Stimulated activated CD8-positive, alpha-beta memory T cell treated with anti-CD3 and anti-CD28 coated beads, Interleukin-4, amount 100 ng/mL, for 1 hour (primary cell): ENCODE results near the gene CBY2.
"Not testable (repeated sequence)": the region's sequence is repeated elsewhere in the genome, so short reads cannot be mapped to it uniquely, and the experiment has no call there.

Source experiments
- DNase-seq, 2 donors: peaks; one replicate each; pipeline ENCODE4 v3.0.0-alpha.2; 2020; ENCODE audit warnings: low read depth in 2 of 2, low spot score in 1 of 2

Gene CBY2

DNA sequence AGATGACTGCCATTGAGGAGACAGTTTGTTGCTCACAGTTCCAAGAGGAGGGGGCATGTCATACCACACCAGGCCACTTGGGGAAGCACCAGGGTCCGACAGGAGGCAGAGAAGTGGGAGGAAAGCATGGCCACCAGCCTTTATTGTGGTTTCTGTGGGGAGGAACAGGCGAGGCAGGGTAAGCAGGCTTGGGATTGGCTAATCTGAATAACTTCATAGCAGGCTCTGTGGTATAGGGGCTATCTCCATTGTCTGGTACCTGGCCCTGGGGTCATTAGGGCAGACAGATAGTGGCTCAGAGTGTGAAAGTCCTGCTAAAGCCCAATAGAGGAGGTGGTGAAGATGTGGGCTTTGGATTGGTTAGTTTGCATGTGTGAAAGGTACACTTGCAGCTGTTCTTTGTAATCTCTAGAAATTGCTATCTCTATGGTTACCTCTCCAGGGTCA is 35.5 kb downstream of the CBY2 start:
- no peak for DNase-seq

DNA sequence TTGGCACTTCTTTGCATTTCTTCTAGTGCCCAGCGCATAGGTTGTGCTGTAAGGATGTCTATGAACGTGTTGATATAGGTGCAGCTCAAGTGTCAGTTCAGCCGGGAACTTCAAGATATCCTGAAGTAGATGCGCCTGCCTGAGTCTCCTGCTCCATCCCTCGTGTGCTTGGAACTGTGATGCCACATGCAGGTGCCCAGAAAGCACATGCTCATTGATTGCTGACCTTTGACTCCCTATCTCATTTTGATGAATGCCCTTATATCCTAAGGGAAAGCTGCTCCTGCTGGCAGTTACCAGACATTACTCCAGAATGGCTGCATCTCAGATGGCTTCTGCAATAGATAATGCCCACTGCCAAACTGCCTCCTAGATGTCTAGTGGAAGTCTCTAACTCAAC is 40.9 kb downstream of the CBY2 start:
- no peak for DNase-seq

DNA sequence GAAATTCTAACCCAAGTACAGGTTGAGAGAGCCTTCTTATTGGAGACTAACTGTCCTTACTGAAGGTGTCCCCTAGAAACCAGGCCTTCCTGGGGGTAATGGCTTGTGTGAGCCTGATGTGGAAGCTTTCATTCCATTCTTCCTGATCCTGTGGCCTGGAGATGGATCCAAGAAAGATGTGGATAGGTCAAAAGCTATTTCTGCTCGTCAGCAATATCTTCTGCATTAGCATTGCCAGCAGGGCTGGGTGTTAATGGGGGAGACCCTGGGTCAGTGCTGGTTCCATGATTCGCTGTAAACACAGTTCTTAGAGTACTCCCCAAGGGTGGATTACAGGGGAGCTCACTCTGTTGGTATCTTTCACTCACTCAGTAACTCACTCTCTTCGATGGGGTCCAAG is 42.9 kb downstream of the CBY2 start:
- DNase-seq: no peak

DNA sequence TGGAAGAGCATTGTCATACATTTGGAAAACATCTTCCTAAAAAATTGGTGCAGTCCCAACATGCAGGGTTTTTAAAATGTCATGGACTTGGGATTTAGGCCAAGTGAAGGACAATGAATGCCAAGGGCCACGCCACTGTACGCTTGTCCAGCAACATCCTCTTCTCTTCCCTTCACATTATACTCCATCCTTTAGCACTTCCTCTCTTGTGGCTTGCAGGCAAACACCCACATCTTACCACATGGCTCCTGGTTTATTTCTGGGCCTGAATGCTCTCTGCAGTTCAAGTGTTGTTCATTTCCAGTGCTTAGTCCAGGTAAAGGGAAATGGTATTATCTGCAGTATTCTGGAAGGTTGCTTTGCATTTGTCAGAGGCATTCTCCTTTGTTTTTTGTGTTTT is 45.0 kb downstream of the CBY2 start:
- no peak for DNase-seq

DNA sequence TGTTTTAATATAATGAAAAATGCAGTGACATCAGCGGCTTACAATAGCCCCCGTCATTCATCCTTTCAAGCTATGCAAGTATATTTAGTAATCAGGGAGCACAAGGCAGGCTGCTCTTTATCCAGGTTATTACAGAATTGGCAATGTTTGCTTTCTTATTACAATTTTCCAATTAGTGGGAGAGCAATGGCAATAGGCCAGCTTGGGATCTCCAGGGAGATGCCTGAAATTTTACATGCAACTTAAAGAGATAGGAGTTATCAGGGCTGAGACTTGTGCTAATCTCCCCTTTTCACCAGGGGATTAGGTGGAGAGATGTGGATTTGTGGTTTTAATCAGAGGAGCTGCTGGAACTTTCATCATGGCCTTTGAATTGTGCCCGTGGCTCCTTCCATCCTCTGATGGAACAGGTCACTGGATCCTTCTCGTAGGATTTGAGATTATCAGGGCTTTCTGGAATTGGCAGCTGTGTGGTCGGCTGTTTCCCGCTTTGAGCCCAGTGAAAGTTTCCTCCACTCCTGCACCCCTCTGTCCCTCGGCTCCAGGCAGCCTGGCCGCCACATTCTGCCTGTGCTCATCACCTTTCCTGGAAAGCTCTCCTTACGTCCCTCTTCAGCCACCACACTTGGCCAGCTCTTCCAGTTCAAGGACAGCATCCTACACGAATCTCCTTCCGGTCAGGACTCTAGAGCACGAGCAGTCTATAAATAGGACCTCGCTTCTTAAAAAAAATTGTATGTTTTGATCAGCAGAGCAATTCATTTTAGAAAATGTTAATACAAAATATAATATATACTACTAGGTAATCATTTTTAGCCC is 47.0 kb downstream of the CBY2 start:
- no peak for DNase-seq

DNA sequence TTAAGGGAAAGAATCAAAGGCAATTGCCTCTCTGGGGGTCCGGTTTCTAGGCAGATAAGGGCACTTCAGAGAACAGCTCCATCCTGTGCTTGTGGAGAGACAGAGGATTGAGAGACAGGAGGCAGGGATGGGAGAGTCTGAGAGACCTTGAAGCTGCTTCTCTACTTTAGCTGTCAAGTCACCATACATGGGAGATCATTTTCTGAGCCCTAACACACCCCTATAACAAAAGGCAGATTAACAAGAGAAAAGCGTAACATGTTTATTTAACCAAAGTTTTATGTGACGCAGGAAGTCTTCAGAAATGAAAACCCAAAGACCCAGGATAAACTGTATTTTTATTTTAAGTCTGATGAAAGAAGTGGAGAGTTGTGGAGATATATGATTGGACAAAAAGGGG is 48.4 kb downstream of the CBY2 start:
- no peak for DNase-seq

DNA sequence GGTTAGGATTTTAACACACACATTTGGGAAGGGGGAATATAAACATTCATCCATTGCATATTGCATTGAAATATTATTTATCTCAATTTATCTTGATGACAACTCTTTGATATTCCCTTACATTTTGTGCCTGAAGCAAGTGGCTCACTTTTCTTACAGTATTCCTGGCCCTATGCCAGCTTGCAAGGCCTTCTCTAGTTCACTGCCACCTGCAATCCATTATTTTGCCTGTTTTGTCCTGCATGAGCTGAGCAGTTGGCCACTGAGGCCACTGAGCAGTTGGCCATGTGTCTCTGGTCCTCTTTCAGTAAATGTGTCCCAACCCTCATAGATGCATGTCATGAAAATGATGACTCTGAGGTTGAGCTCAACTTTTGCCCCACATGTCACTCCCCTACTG is 49.8 kb downstream of the CBY2 start:
- no peak for DNase-seq

DNA sequence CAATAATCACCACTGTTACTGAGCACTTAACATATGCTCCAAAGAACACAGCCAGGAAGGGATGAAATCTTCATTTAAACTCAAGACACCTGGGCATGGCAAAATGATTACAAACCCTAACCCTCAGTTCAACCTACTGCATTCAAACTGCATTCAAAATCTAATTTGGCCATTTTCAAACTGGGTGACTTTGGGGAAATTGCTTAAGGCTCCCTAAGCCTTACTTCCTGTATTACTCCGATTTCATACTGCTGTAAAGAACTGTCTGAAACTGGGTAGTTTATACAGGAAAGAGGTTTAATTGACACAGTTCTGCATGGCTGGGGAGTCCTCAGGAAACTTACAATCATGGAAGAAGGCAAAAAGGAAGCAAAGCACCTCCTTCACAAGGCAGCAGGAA is 50.4 kb downstream of the CBY2 start:
- no peak for DNase-seq

DNA sequence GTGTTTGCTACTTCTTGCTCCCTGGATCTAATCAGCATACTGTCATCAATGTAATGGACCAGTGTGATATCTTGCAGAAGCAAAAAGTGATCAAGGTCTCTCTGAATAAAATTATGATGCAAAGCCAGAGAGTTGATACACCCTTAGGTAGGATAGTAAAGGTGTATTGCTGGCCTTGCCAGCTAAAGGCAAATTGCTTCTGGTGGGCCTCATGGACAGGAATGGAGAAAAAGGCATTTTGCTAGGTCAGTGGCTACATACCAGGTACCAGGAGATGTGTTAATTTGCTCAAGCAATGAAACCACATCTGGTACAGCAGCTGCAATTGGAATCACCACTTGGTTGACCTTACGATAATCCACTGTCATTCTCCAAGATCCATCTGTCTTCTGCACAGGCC is 54.4 kb downstream of the CBY2 start:
- DNase-seq: not testable (repeated sequence)

DNA sequence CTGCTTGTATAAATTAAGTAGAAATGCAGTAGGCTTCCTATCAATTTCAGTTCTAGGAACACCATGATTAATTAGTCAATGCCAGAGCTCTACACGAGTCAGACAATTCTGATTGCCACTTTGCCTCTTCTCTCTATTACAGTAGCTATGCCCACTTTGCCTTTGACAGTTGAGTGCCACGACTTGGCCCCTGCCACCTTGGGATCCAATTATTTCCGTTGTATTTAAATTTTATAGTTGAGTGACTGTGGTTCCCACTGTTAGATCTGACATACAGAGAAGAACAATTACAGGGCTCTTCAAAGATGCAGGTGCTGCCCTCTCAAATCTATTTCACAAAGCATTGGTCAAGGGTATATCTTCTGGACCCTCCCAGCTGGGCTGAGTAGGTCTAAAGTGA is 55.5 kb downstream of the CBY2 start:
- DNase-seq: not testable (repeated sequence)

DNA sequence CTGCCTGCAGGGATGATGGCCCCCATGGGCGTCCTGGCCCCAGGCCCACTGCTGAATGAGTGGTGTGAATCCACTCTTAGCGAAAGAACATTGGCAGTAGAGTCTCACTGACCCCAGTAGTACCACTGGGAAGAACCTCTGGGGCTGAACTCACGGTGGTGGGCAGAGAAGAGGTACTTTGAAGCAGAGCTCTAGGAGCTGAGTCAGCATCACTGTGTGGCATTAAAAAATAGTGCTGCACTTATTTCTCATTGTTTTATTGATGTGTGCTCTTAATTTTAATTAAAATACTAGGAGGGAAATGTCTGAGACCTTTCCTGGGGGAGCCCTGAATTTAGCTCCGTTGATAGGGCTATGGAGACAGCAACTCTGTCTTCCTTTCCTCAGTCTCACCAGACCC is 61.3 kb downstream of the CBY2 start:
- no peak for DNase-seq
